NCI-H345 treated with DMSO at 0.1 percent for 48 hours (cell line): ENCODE measurements around the gene ANKRD16.

ENCODE experiments used
- DNase-seq: peaks from one replicate; lab custom pipeline; 2025; ENCODE audit not compliant: unreplicated experiment; lab: John Stamatoyannopoulos, UW

Gene ANKRD16

GRCh38 chr10:5904227-5904626, 14.5 kb upstream of the ANKRD16 start:
- no peak for DNase-seq

GRCh38 chr10:5903563-5903962, 13.9 kb upstream of the ANKRD16 start:
- DNase-seq: no peak

- no peak for DNase-seq
Measured at GRCh38 chr10:5902511-5903274, 13.0 kb upstream of the ANKRD16 start.

GRCh38 chr10:5900247-5900646, 10.6 kb upstream of the ANKRD16 start:
- DNase-seq: no peak

GRCh38 chr10:5898163-5898562, 8.5 kb upstream of the ANKRD16 start:
- no peak for DNase-seq

- no peak for DNase-seq
Measured at GRCh38 chr10:5897504-5897903, 7.8 kb upstream of the ANKRD16 start.

GRCh38 chr10:5897053-5897340, 7.3 kb upstream of the ANKRD16 start:
- no peak for DNase-seq

- DNase-seq: no peak
Measured at GRCh38 chr10:5896208-5897052, 6.7 kb upstream of the ANKRD16 start.

GRCh38 chr10:5895804-5896203, 6.1 kb upstream of the ANKRD16 start:
- DNase-seq: no peak

- no peak for DNase-seq
Measured at GRCh38 chr10:5895365-5895764, 5.7 kb upstream of the ANKRD16 start.

GRCh38 chr10:5894873-5895272, 5.2 kb upstream of the ANKRD16 start:
- DNase-seq: no peak

GRCh38 chr10:5894403-5894802, 4.7 kb upstream of the ANKRD16 start:
- no peak for DNase-seq

GRCh38 chr10:5893321-5893720, 3.6 kb upstream of the ANKRD16 start:
- no peak for DNase-seq

- no peak for DNase-seq
Measured at GRCh38 chr10:5892007-5892406, 2.3 kb upstream of the ANKRD16 start.

- no peak for DNase-seq
Measured at GRCh38 chr10:5891009-5891408, 1.3 kb upstream of the ANKRD16 start.

- no peak for DNase-seq
Measured at GRCh38 chr10:5890452-5890915, 791 bp upstream of the ANKRD16 start.

- DNase-seq: no peak
Measured at GRCh38 chr10:5888843-5889623, 660 bp downstream of the ANKRD16 start.

GRCh38 chr10:5888351-5888750, 1.3 kb downstream of the ANKRD16 start:
- no peak for DNase-seq

- DNase-seq: no peak
Measured at GRCh38 chr10:5887641-5888040, 2.1 kb downstream of the ANKRD16 start.

GRCh38 chr10:5887029-5887428, 2.7 kb downstream of the ANKRD16 start:
- DNase-seq: no peak

GRCh38 chr10:5885619-5886018, 4.1 kb downstream of the ANKRD16 start:
- DNase-seq: no peak

- no peak for DNase-seq
Measured at GRCh38 chr10:5882961-5883360, 6.7 kb downstream of the ANKRD16 start.
